GM23338 (cell line): ENCODE data around the gene FEV. TPM values are rescaled to one million over a fixed set of nuclear protein-coding genes. Genes with fewer than 3 reads are reported as not detected.

Experiments
- ATAC-seq: fragments of 200-7000 bp; cut with Tn5 transposase; 3 replicates; pipeline ENCODE4 v1.9.1; 2020
- DNase-seq: peaks from one replicate; pipeline ENCODE4 v3.0.0-alpha.2; 2015; ENCODE audit warnings: low spot score
- H2AFZ ChIP-seq: fragments of 200-600 bp; sonication (generic); 2 replicates; pipeline ENCODE4 v1.8.0; 2016; ENCODE audit warnings: antibody characterized with exemption, mild to moderate bottlenecking, moderate library complexity
- H3F3A ChIP-seq: fragments of 200-600 bp; sonication (generic); replicated peaks from 2 replicates; pipeline ENCODE4 v1.8.0; 2017; ENCODE audit warnings: antibody characterized with exemption, mixed run types, low read depth
- H3K27ac ChIP-seq: fragments of 200-600 bp; sonication (generic); 2 replicates; pipeline ENCODE4 v1.6.1; 2016; ENCODE audit warnings: low read depth
- H3K27me3 ChIP-seq: fragments of 200-600 bp; sonication (generic); 2 replicates; pipeline ENCODE4 v1.8.0; 2016; ENCODE audit warnings: mild to moderate bottlenecking, mixed run types, moderate library complexity; ENCODE audit not compliant: insufficient read depth
- H3K36me3 ChIP-seq: fragments of 200-600 bp; sonication (generic); 2 replicates; pipeline ENCODE4 v1.8.0; 2016; ENCODE audit warnings: mild to moderate bottlenecking; ENCODE audit not compliant: insufficient read depth
- H3K4me1 ChIP-seq: fragments of 200-600 bp; sonication (generic); 2 replicates; pipeline ENCODE4 v1.8.0; 2016; ENCODE audit warnings: mild to moderate bottlenecking, moderate library complexity; ENCODE audit not compliant: insufficient read depth
- H3K4me2 ChIP-seq: fragments of 200-600 bp; sonication (generic); 2 replicates; pipeline ENCODE4 v1.7.1; 2017; ENCODE audit warnings: mixed run types
- H3K4me3 ChIP-seq: fragments of 200-600 bp; sonication (generic); 2 replicates; pipeline ENCODE4 v1.6.1; 2016; ENCODE audit warnings: mixed run types
- H3K79me2 ChIP-seq: fragments of 200-600 bp; sonication (generic); replicated peaks from 2 replicates; pipeline ENCODE4 v1.8.0; 2017; ENCODE audit warnings: mild to moderate bottlenecking; ENCODE audit not compliant: insufficient read depth
- H3K9me2 ChIP-seq: fragments of 200-600 bp; sonication (generic); 2 replicates; pipeline ENCODE4 v1.8.0; 2017; ENCODE audit not compliant: insufficient read depth
- H4K20me1 ChIP-seq: fragments of 200-600 bp; sonication (generic); replicated peaks from 2 replicates; pipeline ENCODE4 v1.8.0; 2017; ENCODE audit warnings: mild to moderate bottlenecking; ENCODE audit not compliant: insufficient read depth
- H3K27ac Mint-ChIP-seq: 2 replicates; pipeline ENCODE4 v1.8.0; 2020; ENCODE audit warnings: inconsistent platforms, mild to moderate bottlenecking, moderate library complexity, mixed read lengths
- H3K27me3 Mint-ChIP-seq: 3 replicates; pipeline ENCODE4 v1.8.0; 2022; ENCODE audit warnings: low read depth, mild to moderate bottlenecking, moderate library complexity, mixed read lengths, inconsistent platforms; ENCODE audit not compliant: insufficient read depth, poor library complexity
- H3K36me3 Mint-ChIP-seq: 3 replicates; pipeline ENCODE4 v1.8.0; 2021; ENCODE audit warnings: low read depth, mild to moderate bottlenecking, inconsistent platforms, moderate library complexity, mixed read lengths
- H3K4me1 Mint-ChIP-seq: 3 replicates; pipeline ENCODE4 v1.8.0; 2020; ENCODE audit warnings: mild to moderate bottlenecking, inconsistent platforms, mixed read lengths
- H3K4me3 Mint-ChIP-seq: 3 replicates; pipeline ENCODE4 v1.8.0; 2021; ENCODE audit warnings: moderate library complexity, mild to moderate bottlenecking, inconsistent platforms, mixed read lengths
- H3K9me3 Mint-ChIP-seq: 3 replicates; pipeline ENCODE4 v1.8.0; 2020; ENCODE audit warnings: moderate library complexity, mild to moderate bottlenecking, inconsistent platforms, mixed read lengths
- CREB1 ChIP-seq: fragments of 250-450 bp; sonication (Bioruptor Pico); IDR thresholded peaks from 2 replicates; pipeline ENCODE4 v1.5.0; 2020; ENCODE audit warnings: low read depth, mild to moderate bottlenecking, moderate library complexity
- ETS1 ChIP-seq: IDR thresholded peaks from 2 replicates; pipeline ENCODE4 v1.6.1; 2016; ENCODE audit warnings: antibody characterized with exemption
- EZH2 ChIP-seq: fragments of 200-600 bp; sonication (generic); IDR thresholded peaks from one replicate; pipeline ENCODE4 v1.8.0; 2017; ENCODE audit warnings: antibody characterized with exemption, mild to moderate bottlenecking, low read depth; ENCODE audit not compliant: unreplicated experiment
- EZH2phosphoT487 ChIP-seq: fragments of 200-600 bp; sonication (generic); IDR thresholded peaks from one replicate; pipeline ENCODE4 v1.8.1; 2018; ENCODE audit warnings: antibody characterized with exemption; ENCODE audit not compliant: unreplicated experiment
- NANOG ChIP-seq: IDR thresholded peaks from 2 replicates; pipeline ENCODE4 v1.6.1; 2016; ENCODE audit warnings: antibody characterized with exemption, borderline replicate concordance
- POLR2AphosphoS5 ChIP-seq: IDR thresholded peaks from 2 replicates; pipeline ENCODE4 v1.6.1; 2016; ENCODE audit warnings: antibody characterized with exemption, low read depth
- STAT1 ChIP-seq: IDR thresholded peaks from one replicate; pipeline ENCODE4 v1.6.1; 2016; ENCODE audit warnings: antibody characterized with exemption; ENCODE audit not compliant: unreplicated experiment
- ZNF114 ChIP-seq: fragments of 250-450 bp; sonication (Bioruptor Pico); IDR thresholded peaks from 2 replicates; pipeline ENCODE4 v1.5.0; 2020; ENCODE audit warnings: mild to moderate bottlenecking, moderate library complexity
- polyA plus RNA-seq: library from polyadenylated mRNA; unstranded; fragments of >200 nt; fragmentation: Nextera tagmentation; extraction: Ambion mirVana; gene quantifications from 2 replicates; pipeline ENCODE4 v1.2.1, GENCODE V29; 2016
- total RNA-seq: library from RNA; depleted of rRNA; stranded (reverse); fragments of >200 nt; shearing (Covaris generic); gene quantifications from 2 replicates; pipeline ENCODE4 v1.2.3, GENCODE V29; 2014
- TF ChIP-seq, protein P1 (sequence below): IDR thresholded peaks from one replicate; pipeline ENCODE4 v1.6.1; 2018; ENCODE audit warnings: antibody characterized with exemption; ENCODE audit not compliant: unreplicated experiment
- TF ChIP-seq, protein P2 (sequence below), 2 experiments: fragments of 200-600 bp in 1 of 2; sonication (generic) in 1 of 2; conservative IDR thresholded peaks; 2 replicates each; pipeline versions ENCODE4 v1.5.1 to v1.6.1; 2016 to 2017; ENCODE audit warnings: antibody characterized with exemption in 2 of 2, low read depth in 2 of 2, mild to moderate bottlenecking in 2 of 2, moderate library complexity in 1 of 2

FEV gene
- total and polyA plus RNA-seq, 2 experiments from 2014 or later: not detected

DNA sequence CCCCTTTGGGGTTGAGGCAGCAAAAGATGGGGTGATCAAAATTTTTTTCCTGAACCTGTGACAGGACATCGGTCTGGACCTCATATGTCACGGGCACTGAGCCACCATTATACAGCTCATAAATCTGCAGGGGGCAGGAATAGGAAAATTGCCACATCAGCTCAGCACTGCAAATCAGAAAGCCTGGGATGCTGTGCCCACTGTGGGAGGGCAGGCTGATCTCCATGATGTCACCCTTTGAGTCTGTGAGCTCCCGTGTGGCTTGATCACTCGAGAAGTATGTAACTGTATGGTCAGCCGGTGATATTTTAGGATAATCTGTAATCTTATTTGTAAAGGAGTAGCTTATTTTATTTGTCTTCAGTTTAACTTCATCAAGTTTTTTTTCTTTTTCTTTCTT is 25.9 kb upstream of the FEV start:
- Mint-ChIP-seq H3K4me3 (no peak overlapping the region), H3K4me1 (no peaks in the 10 kb centered on the region), H3K27ac (no peak overlapping the region), H3K36me3 (no peaks in the 10 kb centered on the region), H3K9me3 (no peaks in the 10 kb centered on the region; the same call in 2 of the 3 replicates), H3K27me3 (peaks cover 8% of the 10 kb centered on the region)
- no peaks in the 10 kb centered on the region for H3K4me1 ChIP-seq
- no peaks in the 10 kb centered on the region for H4K20me1 ChIP-seq
- no peaks in the 10 kb centered on the region for H3K9me2 ChIP-seq
- H3K27ac ChIP-seq: no peak overlapping the region
- H3F3A ChIP-seq: no peaks in the 10 kb centered on the region
- peaks cover 17% of the 10 kb centered on the region for H3K27me3 ChIP-seq
- no peak overlapping the region for H2AFZ ChIP-seq
- H3K4me2 ChIP-seq: no peak overlapping the region
- no peak for ATAC-seq
- H3K79me2 ChIP-seq: no peaks in the 10 kb centered on the region
- H3K4me3 ChIP-seq: no peak overlapping the region
- no peak for DNase-seq
- no peaks in the 10 kb centered on the region for H3K36me3 ChIP-seq
- TF ChIP-seq NANOG (no peak), EZH2 (no peak), ZNF114 (no peak), STAT1 (no peak), POLR2AphosphoS5 (no peak), ETS1 (no peak), EZH2phosphoT487 (no peak), CREB1 (CRISPR knock-in tag) (no peak)
- TF ChIP-seq, protein P1, sequence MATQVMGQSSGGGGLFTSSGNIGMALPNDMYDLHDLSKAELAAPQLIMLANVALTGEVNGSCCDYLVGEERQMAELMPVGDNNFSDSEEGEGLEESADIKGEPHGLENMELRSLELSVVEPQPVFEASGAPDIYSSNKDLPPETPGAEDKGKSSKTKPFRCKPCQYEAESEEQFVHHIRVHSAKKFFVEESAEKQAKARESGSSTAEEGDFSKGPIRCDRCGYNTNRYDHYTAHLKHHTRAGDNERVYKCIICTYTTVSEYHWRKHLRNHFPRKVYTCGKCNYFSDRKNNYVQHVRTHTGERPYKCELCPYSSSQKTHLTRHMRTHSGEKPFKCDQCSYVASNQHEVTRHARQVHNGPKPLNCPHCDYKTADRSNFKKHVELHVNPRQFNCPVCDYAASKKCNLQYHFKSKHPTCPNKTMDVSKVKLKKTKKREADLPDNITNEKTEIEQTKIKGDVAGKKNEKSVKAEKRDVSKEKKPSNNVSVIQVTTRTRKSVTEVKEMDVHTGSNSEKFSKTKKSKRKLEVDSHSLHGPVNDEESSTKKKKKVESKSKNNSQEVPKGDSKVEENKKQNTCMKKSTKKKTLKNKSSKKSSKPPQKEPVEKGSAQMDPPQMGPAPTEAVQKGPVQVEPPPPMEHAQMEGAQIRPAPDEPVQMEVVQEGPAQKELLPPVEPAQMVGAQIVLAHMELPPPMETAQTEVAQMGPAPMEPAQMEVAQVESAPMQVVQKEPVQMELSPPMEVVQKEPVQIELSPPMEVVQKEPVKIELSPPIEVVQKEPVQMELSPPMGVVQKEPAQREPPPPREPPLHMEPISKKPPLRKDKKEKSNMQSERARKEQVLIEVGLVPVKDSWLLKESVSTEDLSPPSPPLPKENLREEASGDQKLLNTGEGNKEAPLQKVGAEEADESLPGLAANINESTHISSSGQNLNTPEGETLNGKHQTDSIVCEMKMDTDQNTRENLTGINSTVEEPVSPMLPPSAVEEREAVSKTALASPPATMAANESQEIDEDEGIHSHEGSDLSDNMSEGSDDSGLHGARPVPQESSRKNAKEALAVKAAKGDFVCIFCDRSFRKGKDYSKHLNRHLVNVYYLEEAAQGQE: no peak
- TF ChIP-seq, protein P2, sequence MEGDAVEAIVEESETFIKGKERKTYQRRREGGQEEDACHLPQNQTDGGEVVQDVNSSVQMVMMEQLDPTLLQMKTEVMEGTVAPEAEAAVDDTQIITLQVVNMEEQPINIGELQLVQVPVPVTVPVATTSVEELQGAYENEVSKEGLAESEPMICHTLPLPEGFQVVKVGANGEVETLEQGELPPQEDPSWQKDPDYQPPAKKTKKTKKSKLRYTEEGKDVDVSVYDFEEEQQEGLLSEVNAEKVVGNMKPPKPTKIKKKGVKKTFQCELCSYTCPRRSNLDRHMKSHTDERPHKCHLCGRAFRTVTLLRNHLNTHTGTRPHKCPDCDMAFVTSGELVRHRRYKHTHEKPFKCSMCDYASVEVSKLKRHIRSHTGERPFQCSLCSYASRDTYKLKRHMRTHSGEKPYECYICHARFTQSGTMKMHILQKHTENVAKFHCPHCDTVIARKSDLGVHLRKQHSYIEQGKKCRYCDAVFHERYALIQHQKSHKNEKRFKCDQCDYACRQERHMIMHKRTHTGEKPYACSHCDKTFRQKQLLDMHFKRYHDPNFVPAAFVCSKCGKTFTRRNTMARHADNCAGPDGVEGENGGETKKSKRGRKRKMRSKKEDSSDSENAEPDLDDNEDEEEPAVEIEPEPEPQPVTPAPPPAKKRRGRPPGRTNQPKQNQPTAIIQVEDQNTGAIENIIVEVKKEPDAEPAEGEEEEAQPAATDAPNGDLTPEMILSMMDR (conservative IDR thresholded peaks at IDR 0.05; ENCODE audit: low read depth in 2 of 2): no peak
